ENCODE measurements around the gene PRKG2. TPM values are rescaled to one million over a fixed set of nuclear protein-coding genes. Genes with fewer than 3 reads are reported as not detected.

Gene PRKG2
- total and polyA plus RNA-seq, 2 experiments from 2014 or later = 6.7 to 17.4 TPM

DNA sequence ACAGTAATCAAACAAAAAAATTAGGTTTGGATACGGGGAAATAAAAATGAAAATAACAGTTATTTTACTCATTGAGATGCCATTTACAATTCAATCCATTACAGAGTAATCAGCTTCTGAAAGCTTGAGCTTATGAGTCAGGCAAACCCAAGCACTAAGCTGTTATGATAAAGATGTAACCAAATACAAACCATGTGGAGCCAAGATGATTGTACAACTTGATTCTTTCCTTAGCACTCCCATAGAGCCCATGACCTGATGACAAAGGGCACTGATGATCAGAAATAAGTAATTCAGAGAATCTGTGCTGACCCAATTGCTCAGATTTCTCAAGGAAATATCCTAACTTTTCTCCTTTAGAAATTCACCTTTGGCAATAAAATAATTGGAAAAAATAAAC, 40.5 kb upstream of the PRKG2 start:
- no peak overlapping the region for H3K4me3 ChIP-seq
- no peak overlapping the region for H2AFZ ChIP-seq
- WGBS (ENCODE audit: low lambda C conversion rate, missing lambda C conversion rate) = 78% methylated on average over 1 of the region's 1 CpG
- no peak overlapping the region for H3K4me2 ChIP-seq
- DNase-seq (ENCODE audit: low spot score) = peak; percentile 11
- H3K27me3 ChIP-seq = no peaks in the 10 kb centered on the region
- H3K4me1 ChIP-seq (ENCODE audit: insufficient read depth) = peaks cover 4% of the 10 kb centered on the region
- TF ChIP-seq EZH2phosphoT487 (IDR thresholded peaks at IDR 0.05; ENCODE audit: low read depth, severe bottlenecking, unreplicated experiment) (no peak), EZH2 (IDR thresholded peaks at IDR 0.05; ENCODE audit: borderline replicate concordance) (no peak)
- TF ChIP-seq, protein P1, sequence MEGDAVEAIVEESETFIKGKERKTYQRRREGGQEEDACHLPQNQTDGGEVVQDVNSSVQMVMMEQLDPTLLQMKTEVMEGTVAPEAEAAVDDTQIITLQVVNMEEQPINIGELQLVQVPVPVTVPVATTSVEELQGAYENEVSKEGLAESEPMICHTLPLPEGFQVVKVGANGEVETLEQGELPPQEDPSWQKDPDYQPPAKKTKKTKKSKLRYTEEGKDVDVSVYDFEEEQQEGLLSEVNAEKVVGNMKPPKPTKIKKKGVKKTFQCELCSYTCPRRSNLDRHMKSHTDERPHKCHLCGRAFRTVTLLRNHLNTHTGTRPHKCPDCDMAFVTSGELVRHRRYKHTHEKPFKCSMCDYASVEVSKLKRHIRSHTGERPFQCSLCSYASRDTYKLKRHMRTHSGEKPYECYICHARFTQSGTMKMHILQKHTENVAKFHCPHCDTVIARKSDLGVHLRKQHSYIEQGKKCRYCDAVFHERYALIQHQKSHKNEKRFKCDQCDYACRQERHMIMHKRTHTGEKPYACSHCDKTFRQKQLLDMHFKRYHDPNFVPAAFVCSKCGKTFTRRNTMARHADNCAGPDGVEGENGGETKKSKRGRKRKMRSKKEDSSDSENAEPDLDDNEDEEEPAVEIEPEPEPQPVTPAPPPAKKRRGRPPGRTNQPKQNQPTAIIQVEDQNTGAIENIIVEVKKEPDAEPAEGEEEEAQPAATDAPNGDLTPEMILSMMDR (IDR thresholded peaks at IDR 0.05; ENCODE audit: poor library complexity) = no peak
- H4K20me1 ChIP-seq (ENCODE audit: insufficient read depth, poor library complexity, severe bottlenecking) = no peaks in the 10 kb centered on the region
- H3K9me2 ChIP-seq (replicated peaks; ENCODE audit: insufficient read depth) = no peaks in the 10 kb centered on the region
- no peaks in the 10 kb centered on the region for H3K9me3 ChIP-seq (ENCODE audit: low read depth)
- H3K79me2 ChIP-seq = no peaks in the 10 kb centered on the region
- no peaks in the 10 kb centered on the region for H3K36me3 ChIP-seq (replicated peaks; ENCODE audit: insufficient read depth, low read depth)
- H3K27ac ChIP-seq = no peak overlapping the region

- Histone ChIP-seq H3K4me1 (ENCODE audit: insufficient read depth) (no peaks in the 10 kb centered on the region), H4K20me1 (ENCODE audit: insufficient read depth, poor library complexity, severe bottlenecking) (no peaks in the 10 kb centered on the region), H3K27me3 (no peaks in the 10 kb centered on the region), H3K79me2 (no peaks in the 10 kb centered on the region), H3K36me3 (replicated peaks; ENCODE audit: insufficient read depth, low read depth) (no peaks in the 10 kb centered on the region), H3K9me3 (ENCODE audit: low read depth) (no peaks in the 10 kb centered on the region), H3K4me3 (no peak overlapping the region), H2AFZ (no peak overlapping the region), H3K4me2 (no peak overlapping the region), H3K27ac (no peak overlapping the region), H3K9me2 (replicated peaks; ENCODE audit: insufficient read depth) (no peaks in the 10 kb centered on the region)
- TF ChIP-seq, protein P1 (IDR thresholded peaks at IDR 0.05; ENCODE audit: poor library complexity) = no peak
- no peak for TF ChIP-seq EZH2 (IDR thresholded peaks at IDR 0.05; ENCODE audit: borderline replicate concordance)
- TF ChIP-seq EZH2phosphoT487 (IDR thresholded peaks at IDR 0.05; ENCODE audit: low read depth, severe bottlenecking, unreplicated experiment) = no peak
- 86% methylated on average over 1 of the region's 1 CpG for WGBS (ENCODE audit: low lambda C conversion rate, missing lambda C conversion rate)
- no peak for DNase-seq (ENCODE audit: low spot score)
These were observed 35.4 kb upstream of the PRKG2 start for GRCh38 chr4:81250430-81250829.

DNA sequence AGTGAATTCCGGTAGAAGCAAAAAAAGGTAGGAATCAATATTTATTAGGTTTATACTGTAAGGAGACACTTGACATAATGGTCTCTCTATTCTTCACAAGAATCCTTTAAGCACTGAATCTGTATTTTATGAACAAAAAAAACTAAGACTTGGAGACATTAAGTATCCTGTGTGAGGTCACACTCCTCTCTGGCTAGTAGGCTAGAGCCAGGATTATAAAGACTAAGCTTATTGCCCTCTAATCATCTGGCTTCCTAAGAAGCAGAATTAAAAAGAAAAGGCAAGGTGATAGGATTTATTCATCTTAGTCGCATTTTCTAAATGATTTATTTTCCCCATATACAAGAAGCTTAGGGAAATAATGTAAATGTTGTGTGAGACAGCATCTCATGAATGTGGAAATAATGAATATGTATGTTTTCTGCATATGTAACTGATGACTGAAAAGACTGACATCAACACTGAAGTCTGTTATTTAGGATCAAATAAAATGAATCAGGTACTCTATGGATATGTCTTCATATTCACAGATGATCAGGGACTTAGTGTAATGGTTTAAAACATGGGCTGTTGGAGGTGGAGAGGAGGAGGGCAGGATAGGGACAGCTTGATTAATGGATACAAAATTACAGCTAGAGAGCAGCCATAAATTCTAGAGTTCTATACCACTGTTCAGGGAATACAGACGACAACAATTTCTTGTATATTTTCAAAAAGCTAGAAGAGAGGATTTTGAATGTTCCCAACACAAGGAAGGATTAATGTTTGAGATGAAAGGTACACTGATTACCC, 30.4 kb upstream of the PRKG2 start:
- H3K4me2 ChIP-seq = no peak overlapping the region

More for the DNA sequence above, 30.4 kb upstream of the PRKG2 start:
- Histone ChIP-seq H3K9me3 (ENCODE audit: low read depth) (no peaks in the 10 kb centered on the region), H3K4me3 (no peak overlapping the region), H3K36me3 (replicated peaks; ENCODE audit: insufficient read depth, low read depth) (no peaks in the 10 kb centered on the region), H3K4me1 (ENCODE audit: insufficient read depth) (no peaks in the 10 kb centered on the region), H3K27ac (no peak overlapping the region), H4K20me1 (ENCODE audit: insufficient read depth, poor library complexity, severe bottlenecking) (no peaks in the 10 kb centered on the region), H3K27me3 (no peaks in the 10 kb centered on the region), H3K79me2 (no peaks in the 10 kb centered on the region), H3K9me2 (replicated peaks; ENCODE audit: insufficient read depth) (no peaks in the 10 kb centered on the region), H2AFZ (no peak overlapping the region)
- TF ChIP-seq, protein P1 (IDR thresholded peaks at IDR 0.05; ENCODE audit: poor library complexity) = no peak
- no peak for DNase-seq (ENCODE audit: low spot score)
- WGBS (ENCODE audit: low lambda C conversion rate, missing lambda C conversion rate) = 79% methylated on average over 3 of the region's 3 CpGs
